K562 (cell line): ENCODE measurements around the gene GADD45GIP1. TPM values are rescaled to one million over a fixed set of nuclear protein-coding genes. Genes with fewer than 3 reads are reported as not detected.

Experiments
- ATF6 ChIP-seq: sonication (generic); formaldehyde crosslinking; IDR thresholded peaks from 2 replicates; pipeline ENCODE4 v1.4.0; 2020; ENCODE audit warnings: mild to moderate bottlenecking, missing genetic modification reagents
- DIDO1 ChIP-seq: fragments of 450-650 bp; IDR thresholded peaks from 2 replicates; pipeline ENCODE4 v1.6.1; 2016; ENCODE audit warnings: low read depth, missing biosample characterization, missing genetic modification characterization
- E4F1 ChIP-seq: fragments of 250-450 bp; sonication (Bioruptor Pico); IDR thresholded peaks from 2 replicates; pipeline ENCODE4 v1.5.0; 2021; ENCODE audit warnings: mild to moderate bottlenecking, borderline replicate concordance
- ELK1 ChIP-seq: sonication (generic); formaldehyde crosslinking; IDR thresholded peaks from 2 replicates; pipeline ENCODE4 v1.8.1; 2022; ENCODE audit warnings: missing genetic modification reagents
- ESRRA ChIP-seq: fragments of 450-650 bp; IDR thresholded peaks from 2 replicates; pipeline ENCODE4 v1.6.1; 2014; ENCODE audit warnings: low read depth, mild to moderate bottlenecking, moderate library complexity, borderline replicate concordance
- FOXJ2 ChIP-seq: fragments of 200-800 bp; sonication (Bioruptor generic); IDR thresholded peaks from 2 replicates; pipeline ENCODE4 v1.6.1; 2016; ENCODE audit warnings: missing genetic modification characterization, missing compliant biosample characterization
- HDAC3 ChIP-seq: fragments of 450-650 bp; IDR thresholded peaks from 2 replicates; pipeline ENCODE4 v1.6.1; 2018; ENCODE audit warnings: borderline replicate concordance, mild to moderate bottlenecking, moderate library complexity; ENCODE audit not compliant: partially characterized antibody
- NFATC3 ChIP-seq: fragments of 450-650 bp; IDR thresholded peaks from 2 replicates; pipeline ENCODE4 v1.6.1; 2017; ENCODE audit warnings: mild to moderate bottlenecking
- RREB1 ChIP-seq: fragments of 250-450 bp; sonication (Bioruptor Pico); IDR thresholded peaks from 2 replicates; pipeline ENCODE4 v1.4.0; 2020
- SETDB1 ChIP-seq: IDR thresholded peaks from one replicate; pipeline ENCODE4 v1.6.1; 2012; ENCODE audit warnings: low read length, control low read depth, inconsistent platforms
- SNRNP70 ChIP-seq: fragments of 200-400 bp; formaldehyde crosslinking; optimal IDR thresholded peaks from 2 replicates; pipeline ENCODE3; 2017; ENCODE audit warnings: low read depth, low read length
- TAF15 ChIP-seq: fragments of 200-400 bp; formaldehyde crosslinking; IDR thresholded peaks from 2 replicates; pipeline ENCODE4 v1.6.1; 2017; ENCODE audit warnings: mild to moderate bottlenecking, low read depth, low read length, moderate library complexity
- ZNF445 ChIP-seq: fragments of 250-450 bp; sonication (Bioruptor Pico); IDR thresholded peaks from 2 replicates; pipeline ENCODE4 v1.4.0; 2020; ENCODE audit warnings: low read depth, mild to moderate bottlenecking, moderate library complexity
- polyA plus RNA-seq, 8 experiments: library from polyadenylated mRNA; depleted of rRNA in 4 of 8; stranded (reverse) in 5 of 8; unstranded in 3 of 8; fragments of >200 nt; fragmentation: Nextera tagmentation in 2 of 8; fragmentation: Illumina TruSeq in 1 of 8; extraction: Ambion mirVana in 2 of 8; extraction: Trizol in 1 of 8; gene quantifications; 2 replicates each; pipeline versions ENCODE4 v1.2.1 to v1.2.3, GENCODE V29; 2011 to 2014; ENCODE audit warnings: inconsistent platforms in 1 of 8, missing spikeins in 1 of 8
- total RNA-seq, 7 experiments: library from RNA; depleted of rRNA in 6 of 7; stranded (reverse); fragments of >200 nt in 6 of 7; fragmentation: Illumina TruSeq in 2 of 7; extraction: Trizol in 2 of 7; gene quantifications; 2 replicates each; pipeline versions ENCODE4 v1.2.1 to v1.2.3, GENCODE V29; 2011 to 2021; ENCODE audit warnings: low replicate concordance in 1 of 7

Gene GADD45GIP1
- total and polyA plus RNA-seq, 9 of the 15 experiments (the other 6 are each of a cell fraction or from before 2014, with no cell fraction given): 5.1 to 161 (median 29.2) TPM

- TF ChIP-seq FOXJ2 (tag) (no peak), ATF6 (CRISPR knock-in tag) (no peak), TAF15 (no peak), SNRNP70 (no peak), HDAC3 (no peak), NFATC3 (no peak), ZNF445 (CRISPR knock-in tag) (no peak), E4F1 (CRISPR knock-in tag) (no peak), ESRRA (peak; percentile 92), RREB1 (CRISPR knock-in tag) (no peak), SETDB1 (peak; percentile 59), ELK1 (CRISPR knock-in tag) (no peak), DIDO1 (tag) (peak; percentile 79; the same call in 1 of the 2 replicates)
Observed at GRCh38 chr19:12933287-12934072, 23.5 kb downstream of the GADD45GIP1 start, which contains the start of gene FARSA (continued).
